Keratinocyte (primary cell): Measurements from ENCODE around the gene MIDN. TPM values are rescaled to one million over a fixed set of nuclear protein-coding genes. Genes with fewer than 3 reads are reported as not detected.

Source experiments
- DNase-seq: peaks from one replicate; pipeline ENCODE4 v3.0.0-alpha.2; 2011; ENCODE audit warnings: low read depth, missing footprints, low spot score
- FAIRE-seq: peaks from 2 replicates; lab custom pipeline; 2011; peaks lifted over from hg19 to GRCh38; lab: Jason Lieb, UNC
- H2AFZ ChIP-seq: 2 replicates; pipeline ENCODE4 v1.6.0; 2012; ENCODE audit warnings: low read length, control low read depth, inconsistent platforms; ENCODE audit not compliant: control insufficient read depth
- H3K27ac ChIP-seq: 2 replicates; pipeline ENCODE4 v1.5.1; 2011; ENCODE audit warnings: low read length; ENCODE audit not compliant: control insufficient read depth, insufficient read depth
- H3K27me3 ChIP-seq: 3 replicates; pipeline ENCODE4 v1.6.0; 2011; ENCODE audit warnings: low read length; ENCODE audit not compliant: control insufficient read depth, insufficient read depth; ENCODE audit errors: extremely low read depth
- H3K36me3 ChIP-seq, 2 experiments: 2 replicates in 1 of 2; 3 replicates in 1 of 2; pipeline ENCODE4 v1.5.1; 2011; ENCODE audit warnings: low read length in 2 of 2, mild to moderate bottlenecking in 1 of 2; ENCODE audit not compliant: control insufficient read depth in 2 of 2, insufficient read depth in 2 of 2; ENCODE audit errors: extremely low read depth in 1 of 2
- H3K4me1 ChIP-seq: 3 replicates; pipeline ENCODE4 v1.5.1; 2011; ENCODE audit warnings: low read length; ENCODE audit not compliant: control insufficient read depth, insufficient read depth; ENCODE audit errors: extremely low read depth
- H3K4me2 ChIP-seq: 3 replicates; pipeline ENCODE4 v1.6.0; 2011; ENCODE audit warnings: low read depth, low read length; ENCODE audit not compliant: control insufficient read depth, insufficient read depth; ENCODE audit errors: extremely low read depth
- H3K4me3 ChIP-seq, 3 experiments: fragments of 200-600 bp in 1 of 3; sonication (generic) in 1 of 3; 2 replicates in 2 of 3; 3 replicates in 1 of 3; pipeline ENCODE4 v1.5.1; 2011 to 2016; ENCODE audit warnings: low read length in 3 of 3, mild to moderate bottlenecking in 3 of 3, control low read depth in 2 of 3, inconsistent platforms in 1 of 3, low read depth in 1 of 3, mixed read lengths in 1 of 3, mixed run types in 1 of 3, moderate library complexity in 1 of 3; ENCODE audit not compliant: control insufficient read depth in 2 of 3, insufficient read depth in 2 of 3; ENCODE audit errors: extremely low read depth in 1 of 3
- H3K79me2 ChIP-seq: 2 replicates; pipeline ENCODE4 v1.6.0; 2012; ENCODE audit warnings: low read length; ENCODE audit not compliant: control insufficient read depth, insufficient read depth
- H3K9ac ChIP-seq: 3 replicates; pipeline ENCODE4 v1.6.0; 2011; ENCODE audit warnings: low read length; ENCODE audit not compliant: control insufficient read depth, insufficient read depth; ENCODE audit errors: extremely low read depth
- H3K9me1 ChIP-seq: 3 replicates; pipeline ENCODE4 v1.6.0; 2011; ENCODE audit warnings: low read length; ENCODE audit not compliant: control insufficient read depth, insufficient read depth; ENCODE audit errors: extremely low read depth
- H3K9me3 ChIP-seq: 2 replicates; pipeline ENCODE4 v1.5.1; 2012; ENCODE audit warnings: low read depth, low read length; ENCODE audit not compliant: control insufficient read depth
- H4K20me1 ChIP-seq: 3 replicates; pipeline ENCODE4 v1.6.0; 2011; ENCODE audit warnings: low read length; ENCODE audit not compliant: control insufficient read depth, insufficient read depth; ENCODE audit errors: extremely low read depth
- CTCF ChIP-seq, 3 experiments: IDR thresholded peaks in 1 of 3; conservative IDR thresholded peaks in 1 of 3; optimal IDR thresholded peaks in 1 of 3; 2 replicates in 2 of 3; 3 replicates in 1 of 3; pipeline versions ENCODE3 to v1.5.1; 2011; ENCODE audit warnings: low read length in 3 of 3, mild to moderate bottlenecking in 3 of 3, moderate library complexity in 2 of 3, control low read depth in 1 of 3, inconsistent platforms in 1 of 3; ENCODE audit not compliant: insufficient read depth in 2 of 3; ENCODE audit errors: extremely low read depth in 1 of 3
- EZH2 ChIP-seq: IDR thresholded peaks from one replicate; pipeline ENCODE4 v1.6.1; 2012; ENCODE audit warnings: inconsistent platforms, mild to moderate bottlenecking, low read length, moderate library complexity
- dilution Hi-C: fragments of 300-500 bp; cut with MboI; formaldehyde crosslinking; loops from one replicate; pipeline ENCODE4 v1.7.0; 2020; ENCODE audit warnings: low sequenced_read_pairs; ENCODE audit not compliant: extremely low pct_ligation_motif_present
- polyA plus RNA-seq, 5 experiments: library from polyadenylated mRNA; depleted of rRNA in 3 of 5; stranded (reverse) in 3 of 5; stranded (forward) in 1 of 5; unstranded in 1 of 5; fragments of >200 nt; gene quantifications; 1 replicate in 1 of 5; 2 replicates in 3 of 5; 3 replicates in 1 of 5; pipeline versions ENCODE4 v1.2.1 to v1.2.3, GENCODE V29; 2011 to 2012; ENCODE audit warnings: missing spikeins in 2 of 5, low read depth in 1 of 5, low replicate concordance in 1 of 5

Gene MIDN
- polyA plus RNA-seq, 1 donor (not counting 4 experiments of a cell fraction or from before 2014, with no cell fraction given): 4.7 TPM

- TF ChIP-seq EZH2 (no peak), CTCF (optimal IDR thresholded peaks at IDR 0.05 in 1 of 3, IDR thresholded peaks at IDR 0.05 in 1 of 3, conservative IDR thresholded peaks at IDR 0.05 in 1 of 3; ENCODE audit: extremely low read depth in 1 of 3, insufficient read depth in 2 of 3, low read length in 3 of 3) (no peak)
- Histone ChIP-seq H2AFZ (no peak overlapping the region), H3K9me3 (no peaks in the 10 kb centered on the region), H3K27me3 (peaks cover 50% of the 10 kb centered on the region), H3K4me2 (no peak overlapping the region), H3K9me1 (no peaks in the 10 kb centered on the region), H3K36me3 (peaks cover 7 to 14% of the 10 kb centered on the region in 2 experiments), H3K9ac (no peak overlapping the region), H3K79me2 (no peaks in the 10 kb centered on the region), H4K20me1 (peaks cover 14% of the 10 kb centered on the region), H3K4me3 (no peak overlapping the region), H3K4me1 (no peaks in the 10 kb centered on the region), H3K27ac (no peak overlapping the region)
- DNase-seq (no peak), FAIRE-seq (no peak)
- dilution Hi-C loops: no loop called here
These were observed 35.0 kb downstream of the MIDN start for GRCh38 chr19:1283207-1283916.

- DNase-seq (no peak), FAIRE-seq (no peak)
- Histone ChIP-seq H3K9ac (no peak overlapping the region), H3K4me1 (no peaks in the 10 kb centered on the region), H3K79me2 (no peaks in the 10 kb centered on the region), H2AFZ (no peak overlapping the region), H3K4me2 (no peak overlapping the region), H3K9me1 (no peaks in the 10 kb centered on the region), H3K9me3 (no peaks in the 10 kb centered on the region), H3K36me3 (peaks cover 7 to 13% of the 10 kb centered on the region in 2 experiments), H3K4me3 (no peak overlapping the region), H4K20me1 (peaks cover 14% of the 10 kb centered on the region), H3K27me3 (peaks cover 55% of the 10 kb centered on the region), H3K27ac (no peak overlapping the region)
- TF ChIP-seq EZH2 (no peak), CTCF (optimal IDR thresholded peaks at IDR 0.05 in 1 of 3, IDR thresholded peaks at IDR 0.05 in 1 of 3, conservative IDR thresholded peaks at IDR 0.05 in 1 of 3; ENCODE audit: extremely low read depth in 1 of 3, insufficient read depth in 2 of 3, low read length in 3 of 3) (no peak)
- dilution Hi-C loops: no loop called here
These were observed 35.5 kb downstream of the MIDN start for GRCh38 chr19:1283917-1284292.
